Measurements from ENCODE around the gene THAP3.

THAP3 gene

DNA sequence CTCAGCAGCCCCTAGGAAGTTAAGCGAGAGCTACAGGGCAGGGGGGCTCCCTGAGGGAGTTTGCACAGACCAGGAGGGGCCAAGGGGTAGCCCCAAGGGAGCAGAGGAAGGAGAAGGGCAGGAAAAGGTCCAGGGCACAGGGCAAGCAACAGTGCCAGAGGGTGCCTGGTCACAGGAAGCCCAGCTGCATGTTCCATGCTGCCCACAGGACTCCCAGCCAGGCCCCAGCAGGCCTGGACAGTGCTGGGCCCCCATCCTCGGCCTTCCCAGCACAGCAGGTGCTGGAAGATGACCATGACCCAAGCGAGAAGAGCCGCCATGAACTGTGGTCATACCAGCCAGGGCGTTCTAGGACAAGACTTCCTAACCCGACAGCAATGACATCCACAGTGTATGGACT, 33.0 kb upstream of the THAP3 start:
- TF ChIP-seq, protein P1, sequence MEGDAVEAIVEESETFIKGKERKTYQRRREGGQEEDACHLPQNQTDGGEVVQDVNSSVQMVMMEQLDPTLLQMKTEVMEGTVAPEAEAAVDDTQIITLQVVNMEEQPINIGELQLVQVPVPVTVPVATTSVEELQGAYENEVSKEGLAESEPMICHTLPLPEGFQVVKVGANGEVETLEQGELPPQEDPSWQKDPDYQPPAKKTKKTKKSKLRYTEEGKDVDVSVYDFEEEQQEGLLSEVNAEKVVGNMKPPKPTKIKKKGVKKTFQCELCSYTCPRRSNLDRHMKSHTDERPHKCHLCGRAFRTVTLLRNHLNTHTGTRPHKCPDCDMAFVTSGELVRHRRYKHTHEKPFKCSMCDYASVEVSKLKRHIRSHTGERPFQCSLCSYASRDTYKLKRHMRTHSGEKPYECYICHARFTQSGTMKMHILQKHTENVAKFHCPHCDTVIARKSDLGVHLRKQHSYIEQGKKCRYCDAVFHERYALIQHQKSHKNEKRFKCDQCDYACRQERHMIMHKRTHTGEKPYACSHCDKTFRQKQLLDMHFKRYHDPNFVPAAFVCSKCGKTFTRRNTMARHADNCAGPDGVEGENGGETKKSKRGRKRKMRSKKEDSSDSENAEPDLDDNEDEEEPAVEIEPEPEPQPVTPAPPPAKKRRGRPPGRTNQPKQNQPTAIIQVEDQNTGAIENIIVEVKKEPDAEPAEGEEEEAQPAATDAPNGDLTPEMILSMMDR (IDR thresholded peaks at IDR 0.05; ENCODE audit: control insufficient read depth, insufficient read depth, low read depth, low read length, missing control alignments) = no peak
- no peak for DNase-seq (ENCODE audit: low read depth)
- no peak overlapping the region for H3K4me3 ChIP-seq (ENCODE audit: control insufficient read depth, low read depth, low read length)

DNA sequence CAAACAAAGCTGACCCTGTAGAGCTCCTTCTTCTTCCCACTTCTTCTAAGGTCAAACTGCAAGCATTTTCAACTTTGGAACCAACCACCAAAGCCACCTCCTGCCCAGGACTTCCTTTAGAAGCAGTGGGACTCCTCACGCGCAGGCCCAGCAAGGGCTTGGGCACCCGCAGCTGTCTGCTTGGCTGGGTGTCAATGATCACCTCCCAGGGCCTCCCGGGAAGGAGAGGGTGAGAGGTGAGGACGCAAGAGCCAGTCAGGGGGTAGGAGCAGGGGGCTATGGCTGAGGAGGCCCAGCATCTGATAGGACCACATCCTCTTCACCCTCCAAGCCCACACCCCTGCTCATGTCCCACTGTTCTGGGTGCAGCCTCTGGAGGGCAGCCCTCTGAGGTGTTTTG, 32.2 kb upstream of the THAP3 start:
- no peak overlapping the region for H3K4me3 ChIP-seq (ENCODE audit: control insufficient read depth, low read depth, low read length)
- TF ChIP-seq, protein P1 (IDR thresholded peaks at IDR 0.05; ENCODE audit: control insufficient read depth, insufficient read depth, low read depth, low read length, missing control alignments) = no peak
- DNase-seq (ENCODE audit: low read depth) = no peak

DNA sequence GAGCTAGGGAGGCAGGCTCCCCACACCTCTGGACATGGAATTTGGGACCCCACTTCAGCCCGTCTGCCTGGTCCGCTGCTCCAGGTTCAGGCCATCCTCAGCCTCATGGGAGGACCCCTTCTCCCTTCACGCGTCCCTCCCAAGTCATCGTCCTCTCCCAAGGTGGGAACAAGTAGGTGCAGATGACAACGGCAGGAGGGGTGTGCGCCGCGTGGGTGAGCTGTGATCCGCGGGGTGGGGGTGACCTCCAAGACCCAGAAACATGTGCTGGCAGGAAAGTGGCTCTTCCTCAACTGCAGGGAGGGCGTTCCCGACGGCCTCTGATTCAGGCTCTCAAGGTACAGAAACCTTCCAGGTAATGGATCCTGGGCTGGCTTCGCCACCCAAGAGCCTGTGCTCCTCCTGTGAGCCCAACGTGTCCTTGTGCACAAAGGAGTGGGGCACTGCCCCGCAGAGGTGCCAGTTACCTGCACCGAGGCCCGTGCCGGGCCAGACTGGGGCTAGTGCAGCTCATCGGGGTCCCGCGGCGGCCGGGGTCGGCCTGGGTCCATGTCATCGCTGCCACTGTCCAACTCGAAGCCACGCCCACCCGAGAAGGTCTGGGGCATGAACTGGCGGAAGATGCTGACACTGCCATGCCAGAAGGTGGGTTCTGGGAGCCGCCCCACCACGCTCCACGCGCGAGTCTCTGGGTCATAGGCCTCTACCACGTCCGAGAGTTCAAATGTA, 31.6 kb upstream of the THAP3 start:
- TF ChIP-seq, protein P1 (IDR thresholded peaks at IDR 0.05; ENCODE audit: control insufficient read depth, insufficient read depth, low read depth, low read length, missing control alignments) = no peak
- no peak for DNase-seq (ENCODE audit: low read depth)
- no peak overlapping the region for H3K4me3 ChIP-seq (ENCODE audit: control insufficient read depth, low read depth, low read length)

DNA sequence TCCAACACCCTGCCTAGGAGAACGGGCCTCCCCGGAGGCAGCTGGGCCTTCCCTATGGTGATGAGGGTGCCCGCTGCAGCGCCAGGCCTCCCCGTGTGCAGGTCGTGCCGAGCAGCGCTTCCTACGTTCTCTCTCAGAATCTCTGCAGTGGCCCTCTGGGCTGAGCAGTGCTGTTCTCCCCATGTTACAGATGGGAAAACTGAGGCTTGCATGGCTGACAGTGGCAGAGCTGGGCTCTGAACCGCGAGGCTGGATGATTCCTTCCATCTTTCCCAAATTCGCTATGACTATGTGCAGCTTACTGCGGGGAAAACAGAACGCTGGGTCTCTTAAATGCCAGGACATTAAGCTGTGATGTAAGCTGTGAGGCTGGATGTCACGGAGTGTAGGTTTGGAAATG, 30.9 kb upstream of the THAP3 start:
- no peak overlapping the region for H3K4me3 ChIP-seq (ENCODE audit: control insufficient read depth, low read depth, low read length)
- TF ChIP-seq, protein P1 (IDR thresholded peaks at IDR 0.05; ENCODE audit: control insufficient read depth, insufficient read depth, low read depth, low read length, missing control alignments) = no peak
- DNase-seq (ENCODE audit: low read depth) = no peak

DNA sequence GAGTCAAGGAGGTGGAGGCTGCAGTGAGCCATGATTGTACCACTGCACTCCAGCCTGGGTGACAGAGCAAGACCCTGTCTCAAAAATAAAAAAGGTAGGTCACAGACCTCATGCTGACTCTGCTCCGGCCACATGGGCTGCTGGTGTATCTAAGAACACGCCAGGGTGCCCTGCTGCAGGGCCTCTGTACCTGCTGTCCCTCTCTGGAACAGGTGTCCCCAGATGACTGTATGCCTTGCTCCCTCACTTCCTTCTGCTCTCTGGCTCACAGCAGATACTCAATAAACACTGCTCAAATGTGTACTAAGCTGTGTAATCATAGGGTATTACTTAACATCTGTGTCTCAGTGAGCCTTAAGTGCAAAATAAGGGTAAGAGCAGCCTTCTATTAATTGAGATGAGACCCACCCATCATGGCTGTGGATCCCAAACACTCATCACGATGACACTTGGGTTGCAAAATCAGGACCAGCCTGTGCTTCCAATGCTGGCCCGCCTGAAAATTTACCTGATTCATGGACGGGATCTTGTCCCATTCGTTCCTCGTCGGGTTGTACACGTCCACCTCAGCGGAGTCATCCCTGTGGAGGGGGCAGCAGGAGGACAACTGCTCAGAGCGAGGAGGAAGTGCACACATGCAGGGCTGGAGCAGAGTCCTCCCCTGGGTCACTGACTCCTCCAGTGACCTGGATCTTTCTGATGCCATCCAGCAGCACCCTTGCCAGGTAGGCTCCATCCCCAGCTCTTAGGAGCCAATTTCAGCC, 29.5 kb upstream of the THAP3 start:
- TF ChIP-seq, protein P1 (IDR thresholded peaks at IDR 0.05; ENCODE audit: control insufficient read depth, insufficient read depth, low read depth, low read length, missing control alignments) = no peak
- no peak for DNase-seq (ENCODE audit: low read depth)
- no peak overlapping the region for H3K4me3 ChIP-seq (ENCODE audit: control insufficient read depth, low read depth, low read length)

DNA sequence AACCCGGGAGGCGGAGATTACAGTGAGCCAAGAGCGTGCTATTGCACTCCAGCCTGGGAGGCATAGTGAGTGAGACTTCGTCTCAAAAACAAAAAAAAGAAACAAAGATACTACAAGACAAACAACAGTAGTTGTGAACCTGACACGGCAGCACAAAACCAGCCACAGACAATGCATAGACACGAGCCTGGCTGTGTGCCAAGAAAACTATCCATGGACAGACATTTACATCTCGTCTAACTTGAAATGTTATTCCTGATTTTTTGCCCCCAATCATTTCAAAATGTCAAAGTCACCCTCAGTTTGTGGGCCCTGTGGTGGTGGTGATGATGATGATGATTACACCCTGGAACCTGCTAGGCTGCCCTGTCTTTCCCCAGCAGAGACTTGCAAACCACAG, 28.3 kb upstream of the THAP3 start:
- no peak overlapping the region for H3K4me3 ChIP-seq (ENCODE audit: control insufficient read depth, low read depth, low read length)
- TF ChIP-seq, protein P1 (IDR thresholded peaks at IDR 0.05; ENCODE audit: control insufficient read depth, insufficient read depth, low read depth, low read length, missing control alignments) = no peak
- DNase-seq (ENCODE audit: low read depth) = no peak

Measured in AG09309 (cell line).